ENCODE data around the gene P2RY14. TPM values are rescaled to one million over a fixed set of nuclear protein-coding genes. Genes with fewer than 3 reads are reported as not detected.

P2RY14 gene
- total RNA-seq, 4 donors from 2014 or later, result 3.0 to 14.2 (median 12.4) TPM

DNA sequence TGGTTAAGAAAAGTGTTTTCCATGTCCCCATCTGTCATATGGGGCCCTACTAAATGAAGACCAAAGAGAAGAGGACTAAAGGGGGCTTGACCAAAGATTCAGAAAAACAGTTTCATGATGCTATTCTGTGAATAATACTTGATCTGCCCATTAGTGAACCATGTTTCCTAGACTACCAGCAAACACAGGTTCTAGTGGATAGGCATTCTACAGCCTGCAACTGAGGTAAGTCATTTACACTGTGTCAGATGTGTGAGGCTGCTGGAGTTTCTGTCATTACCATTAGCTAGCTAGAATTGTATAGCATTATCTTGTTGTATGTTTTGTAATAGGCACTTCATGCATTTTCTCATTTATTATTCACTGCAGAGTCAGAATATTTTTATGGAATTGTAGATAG, 81.9 kb downstream of the P2RY14 start:
- Histone ChIP-seq H3K4me1 (no peaks in the 10 kb centered on the region), H3K27me3 (no peaks in the 10 kb centered on the region), H3K4me3 (no peak overlapping the region), H3K27ac (replicated peaks in 1 of 4) (no peak overlapping the region), H3K36me3 (no peaks in the 10 kb centered on the region), H3K9me3 (no peaks in the 10 kb centered on the region)
- no peak for DNase-seq (ENCODE audit: extremely low spot score)
- intact Hi-C loops (cut with DNase I), result no loop called here
- no peak for TF ChIP-seq POLR2A (IDR thresholded peaks at IDR 0.05; ENCODE audit: low read depth)
- TF ChIP-seq POLR2AphosphoS5 (IDR thresholded peaks at IDR 0.05), result no peak
- TF ChIP-seq CTCF (IDR thresholded peaks at IDR 0.05), result no peak
- TF ChIP-seq EP300 (IDR thresholded peaks at IDR 0.05), result no peak

GRCh38 chr3:151195826-151196225, 82.5 kb downstream of the P2RY14 start:
- intact Hi-C loops (cut with DNase I), result no loop called here
- Histone ChIP-seq H3K4me1 (no peaks in the 10 kb centered on the region), H3K27ac (replicated peaks in 1 of 4) (no peak overlapping the region), H3K36me3 (no peaks in the 10 kb centered on the region), H3K9me3 (no peaks in the 10 kb centered on the region), H3K27me3 (no peaks in the 10 kb centered on the region), H3K4me3 (no peak overlapping the region)
- DNase-seq (ENCODE audit: extremely low spot score), result no peak
- TF ChIP-seq POLR2AphosphoS5 (IDR thresholded peaks at IDR 0.05), result no peak
- WGBS, result 78% methylated on average over 1 of the region's 1 CpG

DNA sequence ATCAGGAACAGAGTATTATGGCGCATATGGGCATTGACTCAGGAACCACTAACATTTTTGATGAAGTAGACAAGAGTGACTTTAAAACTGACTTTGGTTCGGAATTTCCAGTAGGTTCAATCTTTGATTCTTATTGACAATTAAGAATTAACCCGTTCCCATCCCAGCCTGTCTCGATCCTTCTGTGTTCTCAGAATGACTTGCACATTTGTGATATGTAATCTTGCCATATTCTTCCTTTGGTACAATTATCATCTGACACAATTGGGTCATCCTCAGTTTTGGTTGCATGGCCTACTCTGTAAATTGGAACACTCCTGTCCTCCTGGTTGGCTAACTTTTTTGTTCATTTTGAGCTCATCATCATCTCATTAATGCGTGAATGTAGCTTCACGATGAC, 85.8 kb downstream of the P2RY14 start:
- Histone ChIP-seq H3K4me3 (no peak overlapping the region), H3K36me3 (no peaks in the 10 kb centered on the region), H3K9me3 (no peaks in the 10 kb centered on the region), H3K27ac (replicated peaks in 1 of 4) (no peak overlapping the region), H3K4me1 (no peaks in the 10 kb centered on the region), H3K27me3 (no peaks in the 10 kb centered on the region)
- TF ChIP-seq POLR2AphosphoS5 (IDR thresholded peaks at IDR 0.05) (no peak), CTCF (IDR thresholded peaks at IDR 0.05) (no peak), POLR2A (IDR thresholded peaks at IDR 0.05; ENCODE audit: low read depth) (no peak), EP300 (IDR thresholded peaks at IDR 0.05) (no peak)
- intact Hi-C loops (cut with DNase I), result no loop called here
- 92% methylated on average over 6 of the region's 6 CpGs for WGBS
- DNase-seq (ENCODE audit: extremely low spot score), result no peak

DNA sequence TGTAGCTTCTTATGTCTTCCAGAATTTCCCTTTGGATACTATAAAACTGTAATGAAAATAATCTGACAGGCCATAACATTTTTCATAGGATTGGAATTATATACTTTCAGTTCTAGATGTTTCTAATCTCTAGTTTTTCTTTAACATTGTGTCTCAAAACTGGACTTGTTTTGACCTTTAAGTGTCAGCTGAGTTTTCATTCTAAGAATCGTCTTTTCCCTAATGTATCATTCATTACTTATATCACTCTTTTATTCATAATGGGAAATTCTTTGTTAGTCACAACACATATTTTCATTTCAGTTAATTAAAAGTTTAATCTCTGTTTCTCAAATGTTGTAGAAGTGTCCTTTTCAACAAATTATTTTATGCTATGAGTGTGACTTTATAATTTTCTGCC, 87.2 kb downstream of the P2RY14 start:
- Histone ChIP-seq H3K4me1 (no peaks in the 10 kb centered on the region), H3K4me3 (no peak overlapping the region), H3K27ac (replicated peaks in 1 of 4) (no peak overlapping the region), H3K9me3 (no peaks in the 10 kb centered on the region), H3K36me3 (no peaks in the 10 kb centered on the region), H3K27me3 (no peaks in the 10 kb centered on the region)
- intact Hi-C loops (cut with DNase I), result no loop called here
- no peak for TF ChIP-seq POLR2AphosphoS5 (IDR thresholded peaks at IDR 0.05)
- WGBS, result 97% methylated on average over 1 of the region's 1 CpG
- no peak for DNase-seq (ENCODE audit: extremely low spot score)

DNA sequence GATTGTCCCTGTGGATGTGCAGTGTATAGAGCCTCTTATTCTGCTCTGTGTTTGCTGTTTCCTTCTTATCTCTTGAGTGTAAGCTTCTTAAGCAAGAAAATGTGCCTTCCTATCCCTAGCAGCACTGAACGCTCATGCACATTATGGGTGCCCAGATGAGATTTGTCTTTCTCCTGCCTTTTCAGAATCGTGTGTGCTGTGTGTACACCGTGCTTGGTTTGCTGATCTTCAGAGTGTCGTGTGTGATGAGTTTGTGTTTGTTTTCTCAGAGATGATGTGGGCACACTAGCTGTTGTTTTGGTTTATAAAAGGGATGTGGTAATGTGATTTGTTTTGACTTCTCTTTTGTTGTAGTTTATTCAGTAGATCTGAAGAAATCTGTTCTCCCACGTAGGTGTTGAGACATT, 95.1 kb downstream of the P2RY14 start:
- Histone ChIP-seq H3K27ac (replicated peaks in 1 of 4) (no peak overlapping the region), H3K4me3 (no peak overlapping the region), H3K9me3 (no peaks in the 10 kb centered on the region), H3K4me1 (no peaks in the 10 kb centered on the region), H3K36me3 (no peaks in the 10 kb centered on the region), H3K27me3 (no peaks in the 10 kb centered on the region)
- 61% methylated on average over 5 of the region's 5 CpGs for WGBS
- no peak for DNase-seq (ENCODE audit: extremely low spot score)
- intact Hi-C loops (cut with DNase I), result no loop called here
- TF ChIP-seq CTCF (IDR thresholded peaks at IDR 0.05), result no peak
- no peak for TF ChIP-seq POLR2AphosphoS5 (IDR thresholded peaks at IDR 0.05)
- TF ChIP-seq EP300 (IDR thresholded peaks at IDR 0.05), result no peak
- TF ChIP-seq POLR2A (IDR thresholded peaks at IDR 0.05; ENCODE audit: low read depth), result no peak

DNA sequence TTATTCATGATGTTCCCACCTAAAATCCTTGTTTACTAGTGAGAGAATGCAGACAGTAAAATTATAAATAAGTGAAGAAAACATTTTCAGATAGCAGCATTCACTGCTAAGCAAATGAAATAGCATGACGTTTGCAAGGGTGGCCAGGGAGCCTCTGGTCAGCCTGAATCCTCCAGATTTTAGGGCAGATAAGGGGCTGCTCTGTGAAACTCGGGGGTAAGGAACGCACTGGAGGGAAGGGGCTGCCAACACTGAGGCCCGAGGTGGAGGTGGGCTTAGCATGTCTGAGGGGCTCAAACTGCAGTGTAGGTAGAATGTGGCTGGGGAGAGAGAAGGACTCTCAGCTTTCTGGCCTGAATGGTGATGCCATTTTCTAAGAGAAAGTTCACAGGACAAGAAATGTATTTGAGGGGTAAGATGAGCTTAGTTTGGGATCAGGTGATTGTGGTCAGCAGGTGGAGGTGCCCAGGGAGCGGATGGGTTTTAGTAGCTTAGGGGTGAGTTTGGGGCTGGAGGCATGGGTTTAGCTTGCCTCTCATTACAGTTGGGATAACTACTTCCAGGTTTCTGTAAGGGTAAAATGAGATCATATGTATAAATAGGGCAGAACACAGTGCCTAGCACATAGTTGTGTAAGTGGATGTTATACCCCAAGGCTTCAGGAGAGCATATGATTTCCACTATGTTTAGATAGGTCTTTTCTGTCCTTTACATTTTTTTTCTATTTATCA, 95.8 kb downstream of the P2RY14 start:
- Histone ChIP-seq H3K9me3 (no peaks in the 10 kb centered on the region), H3K27me3 (no peaks in the 10 kb centered on the region), H3K36me3 (no peaks in the 10 kb centered on the region), H3K4me3 (no peak overlapping the region), H3K4me1 (no peaks in the 10 kb centered on the region), H3K27ac (replicated peaks in 1 of 4) (no peak overlapping the region)
- 81% methylated on average over 5 of the region's 5 CpGs for WGBS
- intact Hi-C loops (cut with DNase I), result no loop called here
- no peak for TF ChIP-seq CTCF (IDR thresholded peaks at IDR 0.05)
- no peak for TF ChIP-seq POLR2AphosphoS5 (IDR thresholded peaks at IDR 0.05)
- no peak for TF ChIP-seq EP300 (IDR thresholded peaks at IDR 0.05)
- no peak for TF ChIP-seq POLR2A (IDR thresholded peaks at IDR 0.05; ENCODE audit: low read depth)
- DNase-seq (ENCODE audit: extremely low spot score), result no peak

All from esophagus muscularis mucosa (tissue), 4 donors.